Endothelial cell of umbilical vein (primary cell): Measurements from ENCODE around the gene CCDC60.

Experiments used
- CTCF ChIP-seq, 2 donors: IDR thresholded peaks; 1 replicate in 1 of 2; 2 replicates in 1 of 2; pipeline ENCODE4 v1.5.1; 2011; ENCODE audit warnings: low read length in 2 of 2, mild to moderate bottlenecking in 2 of 2, moderate library complexity in 2 of 2, control low read depth in 1 of 2, inconsistent platforms in 1 of 2, low read depth in 1 of 2; ENCODE audit not compliant: insufficient read depth in 1 of 2; ENCODE audit errors: extremely low read depth in 1 of 2
- EZH2 ChIP-seq: IDR thresholded peaks from 2 replicates; pipeline ENCODE4 v1.6.1; 2012; ENCODE audit warnings: borderline replicate concordance, low read depth, mild to moderate bottlenecking, moderate library complexity, low read length, inconsistent platforms; ENCODE audit not compliant: severe bottlenecking
- FOS ChIP-seq: IDR thresholded peaks from 2 replicates; pipeline ENCODE4 v1.6.1; 2011; ENCODE audit warnings: mild to moderate bottlenecking, low read length, moderate library complexity, borderline replicate concordance; ENCODE audit not compliant: insufficient read depth
- MAX ChIP-seq: IDR thresholded peaks from 2 replicates; pipeline ENCODE4 v1.6.1; 2011; ENCODE audit not compliant: insufficient read depth, insufficient read length
- MYC ChIP-seq: IDR thresholded peaks from one replicate; pipeline ENCODE4 v1.6.1; 2011; ENCODE audit warnings: mild to moderate bottlenecking, low read depth, low read length
- POLR2A ChIP-seq: IDR thresholded peaks from 2 replicates; pipeline ENCODE4 v1.6.1; 2012; ENCODE audit warnings: low read depth, mild to moderate bottlenecking, control low read depth, low read length

- TF ChIP-seq MYC = no peak
- no peak for TF ChIP-seq MAX
- TF ChIP-seq CTCF (IDR thresholded peaks at IDR 0.05; ENCODE audit: extremely low read depth in 1 of 2, insufficient read depth in 1 of 2, low read depth in 1 of 2, low read length in 2 of 2) = no peak
- TF ChIP-seq FOS = no peak
- no peak for TF ChIP-seq POLR2A
- TF ChIP-seq EZH2 = no peak
These were observed 57.1 kb downstream of the CCDC60 start for GRCh38 chr12:119391673-119392072.
